Neural cell (in vitro differentiated cells): Measurements from ENCODE around the gene TMCC1. TPM values are rescaled to one million over a fixed set of nuclear protein-coding genes. Genes with fewer than 3 reads are reported as not detected.

Experiments used
- H2AFZ ChIP-seq: fragments of 200-600, 300-800 bp; sonication (generic), shearing (Covaris generic); 2 replicates; pipeline ENCODE4 v1.6.0; 2014; ENCODE audit warnings: low read depth, mild to moderate bottlenecking, antibody characterized with exemption, low read length, moderate library complexity
- H3F3A ChIP-seq: fragments of 200-600 bp; shearing (Covaris generic); 2 replicates; pipeline ENCODE4 v1.6.1; 2016; ENCODE audit warnings: mild to moderate bottlenecking, moderate library complexity, mixed read lengths, antibody characterized with exemption, low read length; ENCODE audit not compliant: insufficient read depth, poor library complexity, severe bottlenecking
- H3K27ac ChIP-seq: fragments of 200-600, 300-800 bp; sonication (generic), shearing (Covaris generic); 2 replicates; pipeline ENCODE4 v1.5.1; 2014; ENCODE audit warnings: mild to moderate bottlenecking, low read length, moderate library complexity
- H3K27me3 ChIP-seq: fragments of 300-800, 200-600 bp; sonication (generic), shearing (Covaris generic); 2 replicates; pipeline ENCODE4 v1.6.0; 2014; ENCODE audit warnings: mild to moderate bottlenecking, low read depth, low read length, moderate library complexity; ENCODE audit not compliant: insufficient read depth
- H3K36me3 ChIP-seq: fragments of 300-800, 200-600 bp; sonication (generic), shearing (Covaris generic); 2 replicates; pipeline ENCODE4 v1.5.1; 2014; ENCODE audit warnings: mild to moderate bottlenecking, antibody characterized with exemption, low read length, moderate library complexity; ENCODE audit not compliant: insufficient read depth
- H3K4me2 ChIP-seq: fragments of 300-800, 200-600 bp; sonication (generic), shearing (Covaris generic); 2 replicates; pipeline ENCODE4 v1.6.0; 2014; ENCODE audit warnings: mild to moderate bottlenecking, low read length
- H3K4me3 ChIP-seq: fragments of 300-800, 200-600 bp; sonication (generic), shearing (Covaris generic); 2 replicates; pipeline ENCODE4 v1.5.1; 2014; ENCODE audit warnings: mild to moderate bottlenecking, low read length, moderate library complexity
- H3K79me2 ChIP-seq: fragments of 200-600 bp; shearing (Covaris generic); replicated peaks from 2 replicates; pipeline ENCODE4 v1.6.0; 2014; ENCODE audit warnings: mild to moderate bottlenecking, low read length, moderate library complexity; ENCODE audit not compliant: insufficient read depth
- H3K9ac ChIP-seq: fragments of 300-800, 200-600 bp; sonication (generic), shearing (Covaris generic); 2 replicates; pipeline ENCODE4 v1.6.1; 2016; ENCODE audit warnings: mild to moderate bottlenecking, low read length, mixed read lengths
- H3K9me2 ChIP-seq: fragments of 200-600 bp; shearing (Covaris generic); 2 replicates; pipeline ENCODE4 v1.6.1; 2016; ENCODE audit warnings: mild to moderate bottlenecking, low read length, mixed read lengths; ENCODE audit not compliant: insufficient read depth
- H3K9me3 ChIP-seq: fragments of 200-600, 300-800 bp; sonication (generic), shearing (Covaris generic); 2 replicates; pipeline ENCODE4 v1.6.1; 2016; ENCODE audit warnings: mild to moderate bottlenecking, mixed run types, low read length, moderate library complexity, mixed read lengths
- H4K20me1 ChIP-seq: fragments of 200-600 bp; shearing (Covaris generic); 2 replicates; pipeline ENCODE4 v1.6.1; 2016; ENCODE audit warnings: mild to moderate bottlenecking, mixed run types; ENCODE audit not compliant: insufficient read depth
- CTCF ChIP-seq: fragments of 450-650 bp; IDR thresholded peaks from 2 replicates; pipeline ENCODE4 v1.5.1; 2014; ENCODE audit warnings: antibody characterized with exemption, mild to moderate bottlenecking, moderate library complexity; ENCODE audit not compliant: poor library complexity, severe bottlenecking
- EP300 ChIP-seq: fragments of 450-650 bp; conservative IDR thresholded peaks from 2 replicates; pipeline ENCODE4 v1.6.1; 2014; ENCODE audit warnings: antibody characterized with exemption, mild to moderate bottlenecking, moderate library complexity; ENCODE audit not compliant: poor library complexity, severe bottlenecking
- EZH2 ChIP-seq: fragments of 200-600, 300-800 bp; shearing (Covaris generic), sonication (generic); IDR thresholded peaks from 2 replicates; pipeline ENCODE4 v1.6.1; 2014; ENCODE audit warnings: antibody characterized with exemption, low read length, borderline replicate concordance, mild to moderate bottlenecking; ENCODE audit not compliant: insufficient read depth, poor library complexity, severe bottlenecking
- MXI1 ChIP-seq: fragments of 450-650 bp; conservative IDR thresholded peaks from 2 replicates; pipeline ENCODE4 v1.6.1; 2014; ENCODE audit warnings: antibody characterized with exemption, mild to moderate bottlenecking; ENCODE audit not compliant: poor library complexity, severe bottlenecking
- POLR2AphosphoS5 ChIP-seq: IDR thresholded peaks from 2 replicates; pipeline ENCODE4 v1.6.1; 2012
- RAD21 ChIP-seq: fragments of 450-650 bp; conservative IDR thresholded peaks from 2 replicates; pipeline ENCODE4 v1.6.1; 2014; ENCODE audit warnings: antibody characterized with exemption, mild to moderate bottlenecking, moderate library complexity
- REST ChIP-seq: IDR thresholded peaks from 2 replicates; pipeline ENCODE4 v1.6.1; 2012; ENCODE audit warnings: borderline replicate concordance
- SMC3 ChIP-seq: fragments of 450-650 bp; conservative IDR thresholded peaks from 2 replicates; pipeline ENCODE4 v1.6.1; 2014; ENCODE audit warnings: antibody characterized with exemption, mild to moderate bottlenecking, moderate library complexity; ENCODE audit not compliant: poor library complexity
- TAF1 ChIP-seq: IDR thresholded peaks from 2 replicates; pipeline ENCODE4 v1.6.1; 2012; ENCODE audit warnings: low read depth
- polyA plus RNA-seq: library from polyadenylated mRNA; depleted of rRNA; stranded (reverse); fragments of >200 nt; gene quantifications from 2 replicates; pipeline ENCODE4 v1.2.3, GENCODE V29; 2014

TMCC1 gene
- polyA plus RNA-seq, 1 donor from 2014 or later = 25.0 TPM

GRCh38 chr3:129619726-129620162, 273.8 kb downstream of the TMCC1 start:
- TF ChIP-seq RAD21 (no peak), MXI1 (no peak), REST (no peak)
- no peak overlapping the region for H3K9ac ChIP-seq
- no peak overlapping the region for H3K4me3 ChIP-seq
- no peaks in the 10 kb centered on the region for H3K27me3 ChIP-seq
- H3K79me2 ChIP-seq = no peaks in the 10 kb centered on the region
- no peaks in the 10 kb centered on the region for H3F3A ChIP-seq
- H3K27ac ChIP-seq = no peak overlapping the region
- H4K20me1 ChIP-seq = no peaks in the 10 kb centered on the region
- no peaks in the 10 kb centered on the region for H3K9me2 ChIP-seq
- no peaks in the 10 kb centered on the region for H3K9me3 ChIP-seq
- H2AFZ ChIP-seq = no peak overlapping the region
- H3K4me2 ChIP-seq = no peak overlapping the region
- no peaks in the 10 kb centered on the region for H3K36me3 ChIP-seq

- TF ChIP-seq POLR2AphosphoS5 = no peak
- TF ChIP-seq EZH2 = no peak
- TF ChIP-seq MXI1 = no peak
- TF ChIP-seq CTCF = no peak
- no peak for TF ChIP-seq SMC3
- TF ChIP-seq RAD21 = no peak
- Histone ChIP-seq H3K27ac (no peak overlapping the region), H3K9me3 (no peaks in the 10 kb centered on the region), H2AFZ (no peak overlapping the region), H3K9me2 (no peaks in the 10 kb centered on the region), H3K9ac (no peak overlapping the region), H3K79me2 (no peaks in the 10 kb centered on the region), H4K20me1 (no peaks in the 10 kb centered on the region), H3F3A (no peaks in the 10 kb centered on the region), H3K27me3 (no peaks in the 10 kb centered on the region), H3K36me3 (no peaks in the 10 kb centered on the region), H3K4me3 (no peak overlapping the region), H3K4me2 (no peak overlapping the region)
Observed at GRCh38 chr3:129618901-129619671, 274.4 kb downstream of the TMCC1 start.

- Histone ChIP-seq H3F3A (no peaks in the 10 kb centered on the region), H3K9me2 (no peaks in the 10 kb centered on the region), H3K9ac (no peak overlapping the region), H3K9me3 (no peaks in the 10 kb centered on the region), H4K20me1 (no peaks in the 10 kb centered on the region), H3K79me2 (no peaks in the 10 kb centered on the region), H3K36me3 (no peaks in the 10 kb centered on the region), H3K27me3 (no peaks in the 10 kb centered on the region), H2AFZ (no peak overlapping the region), H3K27ac (no peak overlapping the region), H3K4me2 (no peak overlapping the region), H3K4me3 (no peak overlapping the region)
- TF ChIP-seq SMC3 = no peak
- TF ChIP-seq POLR2AphosphoS5 = no peak
- no peak for TF ChIP-seq EZH2
- TF ChIP-seq EP300 = no peak
- no peak for TF ChIP-seq MXI1
- TF ChIP-seq TAF1 = no peak
- no peak for TF ChIP-seq CTCF
- TF ChIP-seq REST = no peak
Observed at GRCh38 chr3:129618186-129618820, 275.2 kb downstream of the TMCC1 start.
